ENCODE results near the gene NTM. TPM values are rescaled to one million over a fixed set of nuclear protein-coding genes. Genes with fewer than 3 reads are reported as not detected.

The NTM gene
- total RNA-seq, 1 experiment from 2014 or later = 8.6 TPM

DNA sequence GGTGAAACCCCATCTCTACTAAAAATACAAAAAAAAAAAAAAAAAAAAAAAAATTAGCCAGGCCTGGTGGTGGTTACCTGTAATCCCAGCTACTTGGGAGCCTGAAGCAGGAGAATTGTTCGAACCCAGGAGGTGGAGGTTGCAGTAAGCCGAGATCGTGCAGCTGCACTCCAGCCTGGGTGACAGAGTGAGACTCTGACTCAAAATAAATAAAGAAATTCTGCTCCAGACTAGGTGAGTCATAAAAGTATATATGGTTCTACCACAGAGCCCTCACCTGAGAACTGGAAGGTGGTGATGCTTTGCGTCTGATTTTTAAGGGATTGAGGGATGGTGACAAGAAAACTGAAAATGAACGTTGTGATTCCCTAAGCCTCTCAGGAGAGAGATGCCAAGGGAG, 58.4 kb downstream of the NTM start:
- ChIA-PET CTCF (no interaction called here), POLR2A (ENCODE audit: low non-redundant PET) (no interaction called here)
- no peaks in the 10 kb centered on the region for H3K9me3 ChIP-seq (ENCODE audit: low read depth, low read length, poor library complexity, severe bottlenecking)
- no peak for TF ChIP-seq EZH2 (IDR thresholded peaks at IDR 0.05; ENCODE audit: borderline replicate concordance, low read depth, low read length, poor library complexity, severe bottlenecking)
- TF ChIP-seq, protein P1, sequence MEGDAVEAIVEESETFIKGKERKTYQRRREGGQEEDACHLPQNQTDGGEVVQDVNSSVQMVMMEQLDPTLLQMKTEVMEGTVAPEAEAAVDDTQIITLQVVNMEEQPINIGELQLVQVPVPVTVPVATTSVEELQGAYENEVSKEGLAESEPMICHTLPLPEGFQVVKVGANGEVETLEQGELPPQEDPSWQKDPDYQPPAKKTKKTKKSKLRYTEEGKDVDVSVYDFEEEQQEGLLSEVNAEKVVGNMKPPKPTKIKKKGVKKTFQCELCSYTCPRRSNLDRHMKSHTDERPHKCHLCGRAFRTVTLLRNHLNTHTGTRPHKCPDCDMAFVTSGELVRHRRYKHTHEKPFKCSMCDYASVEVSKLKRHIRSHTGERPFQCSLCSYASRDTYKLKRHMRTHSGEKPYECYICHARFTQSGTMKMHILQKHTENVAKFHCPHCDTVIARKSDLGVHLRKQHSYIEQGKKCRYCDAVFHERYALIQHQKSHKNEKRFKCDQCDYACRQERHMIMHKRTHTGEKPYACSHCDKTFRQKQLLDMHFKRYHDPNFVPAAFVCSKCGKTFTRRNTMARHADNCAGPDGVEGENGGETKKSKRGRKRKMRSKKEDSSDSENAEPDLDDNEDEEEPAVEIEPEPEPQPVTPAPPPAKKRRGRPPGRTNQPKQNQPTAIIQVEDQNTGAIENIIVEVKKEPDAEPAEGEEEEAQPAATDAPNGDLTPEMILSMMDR (conservative IDR thresholded peaks at IDR 0.05; ENCODE audit: low read depth, low read length) = no peak
- intact Hi-C loops (cut with micrococcal nuclease; ENCODE audit: unreplicated experiment) = no loop called here
- no TSS peak for BruUV-seq (replicated peaks)
- no peak overlapping the region for H3K27ac ChIP-seq (ENCODE audit: low read depth, low read length, poor library complexity, severe bottlenecking)
- H3K4me1 ChIP-seq (ENCODE audit: insufficient read depth, low read length, poor library complexity, severe bottlenecking) = peaks cover 3% of the 10 kb centered on the region
- no peak for DNase-seq (ENCODE audit: low spot score)
- H3K36me3 ChIP-seq (ENCODE audit: insufficient read depth, low read length, poor library complexity, severe bottlenecking) = no peaks in the 10 kb centered on the region
- H3K4me3 ChIP-seq (ENCODE audit: low read depth, low read length, poor library complexity, severe bottlenecking) = no peak overlapping the region
- H3K27me3 ChIP-seq (replicated peaks; ENCODE audit: insufficient read depth, low read depth, low read length, poor library complexity) = peaks cover 9% of the 10 kb centered on the region

DNA sequence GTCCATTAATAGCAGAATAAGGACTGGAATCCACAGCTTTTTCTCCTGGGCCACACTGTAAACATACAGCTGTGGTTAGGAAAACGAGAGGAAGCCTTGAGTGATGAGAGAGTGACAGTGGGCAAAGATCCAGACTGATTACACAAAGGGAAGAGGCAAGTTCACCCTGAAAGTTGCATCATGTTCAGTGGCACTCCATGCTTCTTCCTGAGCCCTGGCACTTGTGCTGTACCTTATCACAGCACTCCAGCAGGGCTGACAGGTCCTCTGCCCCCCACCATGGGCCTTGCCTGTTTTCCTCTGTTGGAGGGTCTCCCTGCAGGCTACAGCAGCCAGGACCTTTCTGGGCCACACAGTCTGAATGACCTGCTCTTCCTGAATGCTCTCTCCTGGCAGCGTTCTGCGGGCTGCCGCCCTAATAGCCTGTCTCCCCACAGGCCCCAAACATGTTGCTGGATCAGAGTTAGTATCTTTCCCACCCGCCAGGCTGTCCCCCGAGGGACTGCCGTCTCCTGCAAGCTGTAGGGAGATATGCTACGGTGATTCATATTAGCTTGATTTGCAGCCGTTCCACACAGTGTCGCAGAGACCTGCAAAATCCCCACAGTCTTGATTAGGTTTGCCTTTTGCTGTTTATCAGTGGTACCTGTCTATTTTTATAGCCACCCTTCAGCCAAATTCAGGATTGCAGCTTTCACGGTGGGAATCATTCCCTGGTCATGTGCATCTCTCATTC, 60.2 kb downstream of the NTM start:
- no peak for TF ChIP-seq EZH2 (IDR thresholded peaks at IDR 0.05; ENCODE audit: borderline replicate concordance, low read depth, low read length, poor library complexity, severe bottlenecking)
- TF ChIP-seq, protein P1 (conservative IDR thresholded peaks at IDR 0.05; ENCODE audit: low read depth, low read length) = no peak
- Histone ChIP-seq H3K9me3 (ENCODE audit: low read depth, low read length, poor library complexity, severe bottlenecking) (no peaks in the 10 kb centered on the region), H3K27ac (ENCODE audit: low read depth, low read length, poor library complexity, severe bottlenecking) (no peak overlapping the region), H3K4me1 (ENCODE audit: insufficient read depth, low read length, poor library complexity, severe bottlenecking) (peaks cover 3% of the 10 kb centered on the region), H3K36me3 (ENCODE audit: insufficient read depth, low read length, poor library complexity, severe bottlenecking) (no peaks in the 10 kb centered on the region), H3K27me3 (replicated peaks; ENCODE audit: insufficient read depth, low read depth, low read length, poor library complexity) (peaks cover 3% of the 10 kb centered on the region), H3K4me3 (ENCODE audit: low read depth, low read length, poor library complexity, severe bottlenecking) (no peak overlapping the region)
- ChIA-PET POLR2A (ENCODE audit: low non-redundant PET) (no interaction called here), CTCF (no interaction called here)
- intact Hi-C loops (cut with micrococcal nuclease; ENCODE audit: unreplicated experiment) = no loop called here
- peak; percentile 4 for DNase-seq (ENCODE audit: low spot score)
- BruUV-seq (replicated peaks) = no TSS peak

DNA sequence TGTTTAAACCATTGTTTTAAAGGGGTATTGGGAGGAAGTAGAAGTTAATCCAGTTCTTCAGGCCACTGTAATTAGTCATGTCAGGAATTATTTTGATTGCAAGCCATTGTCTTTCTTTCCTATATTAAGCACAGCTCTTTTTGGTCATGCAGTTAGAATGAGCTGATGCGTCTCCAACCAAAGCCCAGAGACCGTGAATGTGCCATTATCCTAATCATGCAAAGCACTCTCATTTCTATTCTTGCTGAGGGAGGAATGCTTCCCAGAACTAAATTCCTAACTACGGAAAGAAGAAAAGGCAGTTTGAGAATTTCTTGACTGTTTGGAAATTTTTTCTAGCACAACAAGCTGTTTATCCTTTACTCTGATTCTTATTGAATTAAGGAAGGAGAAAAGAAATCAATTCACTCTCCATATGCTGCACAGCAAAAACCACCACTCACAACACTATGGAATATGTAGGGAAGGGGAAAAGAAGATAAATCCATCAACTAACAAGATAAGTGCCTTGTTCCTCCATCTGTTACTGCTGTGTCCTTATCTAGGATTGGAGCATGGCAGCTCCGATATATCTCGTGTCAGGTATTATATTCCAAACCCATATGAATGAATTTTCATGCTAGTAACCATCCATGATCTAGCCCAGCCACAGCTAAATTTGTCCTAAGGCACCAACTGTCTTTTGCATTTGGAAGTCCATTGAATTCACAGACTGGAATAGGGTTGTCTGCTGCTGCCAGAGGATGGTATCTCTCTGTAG, 70.8 kb downstream of the NTM start:
- TF ChIP-seq EZH2 (IDR thresholded peaks at IDR 0.05; ENCODE audit: borderline replicate concordance, low read depth, low read length, poor library complexity, severe bottlenecking) = no peak
- TF ChIP-seq, protein P1 (conservative IDR thresholded peaks at IDR 0.05; ENCODE audit: low read depth, low read length) = no peak
- H3K4me1 ChIP-seq (ENCODE audit: insufficient read depth, low read length, poor library complexity, severe bottlenecking) = no peaks in the 10 kb centered on the region
- intact Hi-C loops (cut with micrococcal nuclease; ENCODE audit: unreplicated experiment) = no loop called here
- ChIA-PET POLR2A (ENCODE audit: low non-redundant PET) (no interaction called here), CTCF (no interaction called here)
- no peak for DNase-seq (ENCODE audit: low spot score)
- no TSS peak for BruUV-seq (replicated peaks)
- H3K9me3 ChIP-seq (ENCODE audit: low read depth, low read length, poor library complexity, severe bottlenecking) = peaks cover 6% of the 10 kb centered on the region
- no peaks in the 10 kb centered on the region for H3K36me3 ChIP-seq (ENCODE audit: insufficient read depth, low read length, poor library complexity, severe bottlenecking)
- peaks cover 22% of the 10 kb centered on the region for H3K27me3 ChIP-seq (replicated peaks; ENCODE audit: insufficient read depth, low read depth, low read length, poor library complexity)
- no peak overlapping the region for H3K4me3 ChIP-seq (ENCODE audit: low read depth, low read length, poor library complexity, severe bottlenecking)
- no peak overlapping the region for H3K27ac ChIP-seq (ENCODE audit: low read depth, low read length, poor library complexity, severe bottlenecking)
